GM19239 (cell line): ENCODE data around the gene MYCN.
"Not testable (repeated sequence)": the region's sequence is repeated elsewhere in the genome, so short reads cannot be mapped to it uniquely, and the experiment has no call there.

Experiments
- DNase-seq: peaks from one replicate; pipeline ENCODE4 v3.0.0; 2011; ENCODE audit warnings: low spot score; ENCODE audit not compliant: insufficient read length
- FAIRE-seq: peaks from 2 replicates; lab custom pipeline; 2011; peaks lifted over from hg19 to GRCh38; lab: Jason Lieb, UNC

Gene MYCN

GRCh38 chr2:15941871-15942710, 1.7 kb downstream of the MYCN start:
- peak; percentile 19 for DNase-seq
- FAIRE-seq: no peak

GRCh38 chr2:15942711-15943345, 2.5 kb downstream of the MYCN start:
- FAIRE-seq: no peak

GRCh38 chr2:15943378-15944280, 3.3 kb downstream of the MYCN start:
- DNase-seq (peak; percentile 17), FAIRE-seq (no peak)

More at GRCh38 chr2:15942711-15943345, 2.5 kb downstream of the MYCN start:
- DNase-seq: no peak

DNA sequence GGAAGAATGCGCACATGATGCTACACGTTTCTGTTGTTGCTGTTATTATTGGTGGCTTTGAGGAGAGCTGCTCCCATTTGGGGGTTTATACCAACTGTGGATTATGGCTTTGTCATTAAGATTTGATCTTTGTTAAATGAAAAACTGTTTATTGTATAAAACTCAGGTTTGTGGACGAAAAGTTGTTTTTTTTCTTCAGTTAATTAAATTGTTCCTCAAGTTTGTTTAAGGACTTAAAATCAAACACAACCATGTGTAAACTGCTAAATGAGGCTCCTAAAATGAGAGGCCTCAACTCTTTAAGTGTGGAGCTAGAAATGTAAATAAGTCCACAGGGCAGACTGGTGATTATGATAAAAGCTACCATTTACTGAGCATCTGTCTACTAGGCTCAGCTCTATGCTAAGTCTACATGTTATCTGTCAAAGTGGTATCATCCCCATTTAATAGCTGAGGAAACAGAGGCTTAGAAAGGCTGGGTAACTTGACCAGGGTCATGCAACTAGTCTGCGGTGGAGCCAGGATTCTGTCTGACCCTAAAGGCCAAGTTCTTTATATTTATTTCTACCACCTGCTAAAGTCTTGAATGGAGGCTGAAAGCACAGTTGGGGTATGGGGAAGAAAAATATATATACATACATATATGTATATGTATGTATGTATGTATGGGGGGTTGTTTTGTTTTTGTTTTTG, 4.1 kb downstream of the MYCN start:
- no peak for FAIRE-seq

DNA sequence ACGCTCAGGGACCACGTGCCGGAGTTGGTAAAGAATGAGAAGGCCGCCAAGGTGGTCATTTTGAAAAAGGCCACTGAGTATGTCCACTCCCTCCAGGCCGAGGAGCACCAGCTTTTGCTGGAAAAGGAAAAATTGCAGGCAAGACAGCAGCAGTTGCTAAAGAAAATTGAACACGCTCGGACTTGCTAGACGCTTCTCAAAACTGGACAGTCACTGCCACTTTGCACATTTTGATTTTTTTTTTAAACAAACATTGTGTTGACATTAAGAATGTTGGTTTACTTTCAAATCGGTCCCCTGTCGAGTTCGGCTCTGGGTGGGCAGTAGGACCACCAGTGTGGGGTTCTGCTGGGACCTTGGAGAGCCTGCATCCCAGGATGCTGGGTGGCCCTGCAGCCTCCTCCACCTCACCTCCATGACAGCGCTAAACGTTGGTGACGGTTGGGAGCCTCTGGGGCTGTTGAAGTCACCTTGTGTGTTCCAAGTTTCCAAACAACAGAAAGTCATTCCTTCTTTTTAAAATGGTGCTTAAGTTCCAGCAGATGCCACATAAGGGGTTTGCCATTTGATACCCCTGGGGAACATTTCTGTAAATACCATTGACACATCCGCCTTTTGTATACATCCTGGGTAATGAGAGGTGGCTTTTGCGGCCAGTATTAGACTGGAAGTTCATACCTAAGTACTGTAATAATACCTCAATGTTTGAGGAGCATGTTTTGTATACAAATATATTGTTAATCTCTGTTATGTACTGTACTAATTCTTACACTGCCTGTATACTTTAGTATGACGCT, 5.8 kb downstream of the MYCN start:
- FAIRE-seq (no peak), DNase-seq (no peak)

More for the DNA sequence above, 4.1 kb downstream of the MYCN start:
- DNase-seq: no peak

GRCh38 chr2:15946983-15947382, 6.6 kb downstream of the MYCN start:
- no peak for FAIRE-seq
- no peak for DNase-seq

- no peak for FAIRE-seq
These were observed 7.1 kb downstream of the MYCN start for GRCh38 chr2:15947431-15947830.

DNA sequence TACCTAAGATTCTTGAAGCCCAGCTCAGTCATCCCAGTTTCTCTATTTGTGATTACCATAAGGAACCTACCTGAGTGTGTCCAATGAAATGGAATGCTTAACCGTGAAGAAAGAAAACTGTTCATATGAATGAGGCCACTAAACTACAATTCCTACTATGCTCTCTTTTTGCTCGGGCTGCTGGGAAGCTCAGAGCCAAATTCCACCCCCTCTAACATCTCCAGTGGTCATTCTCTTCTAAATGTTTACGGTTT, 8.3 kb downstream of the MYCN start:
- FAIRE-seq (no peak), DNase-seq (no peak)

More at GRCh38 chr2:15947431-15947830, 7.1 kb downstream of the MYCN start:
- no peak for DNase-seq

DNA sequence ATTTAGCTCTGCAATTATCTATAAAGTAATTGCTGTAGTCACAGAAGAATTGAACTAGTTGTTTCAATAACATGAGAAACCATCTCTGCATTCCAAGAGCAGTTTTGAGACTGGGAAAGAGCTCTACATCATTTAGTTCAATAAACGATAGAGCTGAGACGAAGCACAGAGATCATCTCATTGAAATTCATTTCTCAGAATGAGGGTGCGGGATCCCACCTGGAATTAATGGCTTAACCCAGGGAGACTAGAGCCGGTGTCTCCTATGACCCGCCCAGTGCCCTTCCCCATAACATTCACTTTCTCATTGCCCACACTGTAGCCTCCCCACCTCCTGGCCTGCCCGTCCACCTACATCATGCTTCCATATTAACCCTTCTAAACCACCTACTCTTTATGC, 8.8 kb downstream of the MYCN start:
- DNase-seq (no peak), FAIRE-seq (no peak)

GRCh38 chr2:15949551-15949950, 9.2 kb downstream of the MYCN start:
- FAIRE-seq (no peak), DNase-seq (no peak)

DNA sequence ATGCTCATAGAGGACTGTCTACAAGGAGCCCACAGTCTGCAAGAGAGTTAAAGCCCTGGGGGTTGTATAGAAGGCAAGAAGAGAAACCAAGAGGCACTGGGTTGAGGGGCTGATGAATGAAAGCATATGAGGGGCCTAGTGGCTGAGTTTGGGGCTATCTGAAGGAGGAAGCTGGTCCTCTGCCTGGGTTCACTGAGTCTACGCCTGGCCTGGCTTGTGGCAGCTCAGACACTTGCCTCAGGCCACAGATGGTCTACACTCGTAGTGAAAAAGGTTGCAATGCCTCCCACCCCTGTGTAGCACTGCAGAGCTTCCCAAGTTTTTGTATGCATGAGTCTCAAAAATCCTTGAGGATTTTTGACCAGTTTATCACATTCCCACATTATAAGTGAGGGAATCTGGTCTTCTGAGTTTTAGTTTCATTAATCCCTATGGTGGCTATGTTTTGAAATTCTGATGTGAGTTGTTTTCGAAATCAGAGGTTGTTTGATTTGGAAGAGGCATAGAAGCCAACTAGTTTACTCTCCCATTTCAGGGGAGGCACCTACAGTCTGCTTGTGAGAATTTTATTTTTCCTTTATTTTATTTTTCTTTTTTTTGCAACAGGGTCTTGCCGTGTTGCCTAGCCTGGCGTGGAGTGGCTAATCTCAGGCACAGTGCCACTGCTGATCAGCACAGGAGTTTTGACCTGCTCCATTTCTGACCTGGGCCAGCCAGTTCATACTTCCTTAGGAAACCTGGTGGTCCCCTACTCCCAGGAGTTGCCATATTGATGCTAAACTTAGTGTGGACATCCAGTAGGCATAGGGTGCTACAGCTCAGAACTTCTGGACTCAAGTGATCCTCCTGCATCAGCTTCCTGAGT, 10.0 kb downstream of the MYCN start:
- DNase-seq (no peak), FAIRE-seq (no peak)

- FAIRE-seq: not testable (repeated sequence)
These were observed 11.6 kb downstream of the MYCN start for GRCh38 chr2:15951936-15952335.

DNA sequence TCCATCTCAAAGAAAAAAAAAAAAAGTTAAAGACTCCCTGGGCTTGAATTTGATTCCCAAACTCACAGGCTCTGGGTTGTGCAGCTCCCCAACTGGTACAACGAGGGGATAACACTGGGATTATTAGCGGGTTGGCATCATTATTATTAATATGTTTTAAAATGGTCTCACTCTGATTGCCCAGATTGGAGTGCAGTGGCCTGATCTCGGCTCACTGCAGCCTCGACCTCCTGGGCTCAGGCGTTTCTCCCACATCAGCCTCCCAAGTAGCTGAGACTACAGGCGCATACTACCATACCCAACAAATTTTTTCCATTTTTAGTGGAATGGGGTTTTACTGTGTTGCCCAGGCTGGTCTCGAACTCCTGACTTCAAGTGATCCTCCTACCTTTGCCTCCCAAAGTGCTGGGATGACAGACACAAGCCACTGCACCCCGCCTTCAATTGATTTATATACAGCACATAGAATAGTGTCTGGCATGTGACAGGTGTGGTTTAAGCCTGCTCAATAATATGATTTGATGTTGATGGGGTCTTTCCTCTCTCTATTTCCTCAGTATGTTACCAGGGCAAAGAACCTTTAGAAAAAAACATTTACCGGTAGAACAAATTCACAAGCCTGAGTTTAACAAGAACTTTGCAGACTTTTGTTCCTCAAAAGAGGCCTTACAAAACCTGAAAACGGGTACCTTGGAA, 12.2 kb downstream of the MYCN start:
- FAIRE-seq: no peak
- DNase-seq: no peak

More at GRCh38 chr2:15951936-15952335, 11.6 kb downstream of the MYCN start:
- not testable (repeated sequence) for DNase-seq

GRCh38 chr2:15953147-15953630, 12.8 kb downstream of the MYCN start:
- DNase-seq: no peak
- no peak for FAIRE-seq

DNA sequence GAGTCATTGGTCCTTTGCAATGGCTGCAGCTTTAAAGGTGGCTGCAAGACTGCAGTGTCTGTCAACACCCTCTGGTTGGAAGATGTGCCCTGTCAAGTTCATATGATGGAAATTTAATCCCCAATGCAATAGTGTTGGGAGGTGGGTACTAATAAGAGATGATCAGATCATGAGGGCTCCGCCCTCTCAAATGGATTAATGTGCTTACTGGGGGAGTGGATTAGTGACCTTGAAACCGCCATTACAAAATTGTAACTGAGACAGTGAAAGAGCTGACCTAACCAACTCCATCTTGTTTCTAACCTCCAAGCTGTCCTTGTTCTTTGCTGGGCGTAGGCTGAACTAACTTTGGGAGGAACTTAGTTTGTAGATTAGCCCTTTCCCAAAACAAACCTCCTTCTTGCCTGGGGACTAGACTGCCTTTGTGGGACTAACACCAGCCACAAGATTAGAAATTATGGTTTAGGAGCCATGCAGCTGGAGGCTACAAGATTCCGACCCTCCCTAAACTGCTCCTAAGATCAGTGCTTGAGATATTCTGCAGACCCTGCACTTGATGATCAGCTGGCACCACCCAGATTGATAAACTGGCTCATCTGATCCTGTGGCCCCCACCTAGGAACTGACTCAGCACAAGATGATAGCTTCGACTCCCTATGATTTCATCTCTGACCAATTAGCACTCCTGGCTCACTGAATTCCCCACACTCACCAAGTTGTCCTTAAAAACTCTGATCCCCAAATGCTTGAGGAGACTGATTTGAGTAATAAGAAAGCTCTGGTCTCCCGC, 13.7 kb downstream of the MYCN start:
- FAIRE-seq: no peak
- no peak for DNase-seq

DNA sequence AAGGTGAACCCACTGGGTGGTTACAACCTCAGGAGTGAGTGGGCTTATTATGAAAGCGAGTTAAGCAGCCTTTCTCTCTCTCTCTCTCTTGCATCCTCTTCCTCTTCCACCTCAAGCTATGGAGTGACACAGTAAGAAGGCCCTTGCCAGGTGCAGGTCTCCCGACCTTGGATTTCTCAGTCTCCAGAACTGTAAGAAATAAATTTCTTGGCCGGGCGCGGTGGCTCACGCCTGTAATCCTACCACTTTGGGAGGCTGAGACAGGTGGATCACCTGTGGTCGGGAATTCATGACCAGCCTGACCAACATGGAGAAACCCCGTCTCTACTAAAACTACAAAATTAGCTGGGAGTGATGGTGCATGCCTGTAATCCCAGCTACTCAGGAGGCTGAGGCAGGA, 14.4 kb downstream of the MYCN start:
- FAIRE-seq (no peak), DNase-seq (no peak)
